H1 (cell line): ENCODE measurements around the gene ARSI. TPM values are rescaled to one million over a fixed set of nuclear protein-coding genes. Genes with fewer than 3 reads are reported as not detected.
A peak's percentile ranks its signal among the peaks of the same experiment; 100 is the strongest.

Source experiments
- ATF2 ChIP-seq: IDR thresholded peaks from 2 replicates; pipeline ENCODE4 v1.6.1; 2012; ENCODE audit warnings: low read length, inconsistent platforms
- BRCA1 ChIP-seq: IDR thresholded peaks from 2 replicates; pipeline ENCODE4 v1.6.1; 2012; ENCODE audit warnings: low read depth, low read length, improper control_type of control experiment
- EZH2 ChIP-seq: fragments of 200-600 bp; sonication (generic); IDR thresholded peaks from 2 replicates; pipeline ENCODE4 v1.7.1; 2012; ENCODE audit warnings: low read depth, mild to moderate bottlenecking, moderate library complexity, low read length, inconsistent platforms; ENCODE audit not compliant: severe bottlenecking
- KDM4A ChIP-seq: IDR thresholded peaks from one replicate; pipeline ENCODE4 v1.7.1; 2012; ENCODE audit warnings: low read depth, mild to moderate bottlenecking, moderate library complexity, low read length, inconsistent platforms; ENCODE audit not compliant: severe bottlenecking
- PHF8 ChIP-seq: fragments of 200-600 bp; sonication (generic); conservative IDR thresholded peaks from 2 replicates; pipeline ENCODE4 v1.7.1; 2012; ENCODE audit warnings: low read depth, mild to moderate bottlenecking, inconsistent platforms, low read length, moderate library complexity
- POLR2AphosphoS5 ChIP-seq: IDR thresholded peaks from 2 replicates; pipeline ENCODE4 v1.6.1; 2011; ENCODE audit warnings: low read depth, low read length
- RNF2 ChIP-seq: fragments of 200-900, 300-1000 bp; sonication (generic); IDR thresholded peaks from 2 replicates; pipeline ENCODE4 v1.7.1; 2016; ENCODE audit warnings: borderline replicate concordance, low read depth, mild to moderate bottlenecking, antibody characterized with exemption, low read length; ENCODE audit not compliant: poor library complexity, severe bottlenecking; ENCODE audit errors: missing control alignments
- SP1 ChIP-seq: IDR thresholded peaks from 2 replicates; pipeline ENCODE4 v1.6.1; 2011; ENCODE audit warnings: low read depth, low read length
- TEAD4 ChIP-seq: IDR thresholded peaks from 2 replicates; pipeline ENCODE4 v1.6.1; 2012; ENCODE audit warnings: low read depth, low read length, inconsistent platforms, mixed read lengths
- polyA plus RNA-seq, 7 experiments: library from polyadenylated mRNA; depleted of rRNA in 3 of 7; stranded (reverse) in 5 of 7; unstranded in 2 of 7; fragments of >200 nt in 5 of 7; fragments of 200-250 nt in 2 of 7; gene quantifications; 1 replicate in 5 of 7; 2 replicates in 1 of 7; 4 replicates in 1 of 7; pipeline versions ENCODE4 v1.2.1 to v1.2.3, GENCODE V29; 2011 to 2013; ENCODE audit warnings: missing spikeins in 2 of 7, mixed read lengths in 2 of 7
- total RNA-seq: library from RNA; stranded (reverse); fragmentation: NEBNext Ultra II Directional; extraction: Animal tissue kit (Norgen Biotek cat#: 25700); gene quantifications from 2 replicates; pipeline ENCODE4 v1.2.1, GENCODE V29; 2021
- TF ChIP-seq, protein P1 (sequence below): IDR thresholded peaks from 2 replicates; pipeline ENCODE4 v1.6.1; 2012; ENCODE audit warnings: inconsistent platforms
- TF ChIP-seq, protein P2 (sequence below): IDR thresholded peaks from 2 replicates; pipeline ENCODE4 v1.6.1; 2012; ENCODE audit warnings: inconsistent platforms

The ARSI gene
- total and polyA plus RNA-seq, 2 of the 8 experiments (the other 6 are each of a cell fraction or from before 2014, with no cell fraction given) = 4.5 to 6.7 TPM

DNA sequence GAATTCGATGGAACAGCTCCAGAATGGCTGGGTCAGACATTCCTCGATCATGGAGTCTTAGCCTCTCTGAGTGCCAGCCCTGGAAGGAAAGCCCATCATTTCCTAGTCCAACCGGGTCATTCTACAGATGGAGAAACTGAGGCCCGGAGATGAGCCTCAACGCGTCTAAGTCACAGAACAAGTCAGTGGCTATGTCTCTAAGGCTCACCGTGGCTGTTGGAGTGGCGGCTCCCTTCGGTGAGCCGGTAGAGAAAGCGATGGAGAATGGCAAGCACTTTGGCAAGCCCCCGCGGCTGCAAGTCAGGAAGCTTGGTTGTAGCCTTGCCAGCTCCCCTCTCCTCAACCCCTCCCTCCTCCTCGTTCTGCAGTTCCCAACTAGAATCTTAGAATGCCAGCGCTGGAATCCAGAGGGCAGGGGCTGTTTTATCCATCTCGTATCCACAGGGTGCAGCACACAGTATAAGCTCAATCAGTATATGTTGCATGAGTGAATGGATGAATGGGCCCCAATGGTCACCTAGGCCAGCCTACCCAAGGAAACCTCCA, 438 bp upstream of the ARSI start (continued):
- no peak for TF ChIP-seq BRCA1
- TF ChIP-seq SP1 = 0 out of 2 replicates have a peak, but pooled peaks have one; percentile 3
- TF ChIP-seq, protein P1, sequence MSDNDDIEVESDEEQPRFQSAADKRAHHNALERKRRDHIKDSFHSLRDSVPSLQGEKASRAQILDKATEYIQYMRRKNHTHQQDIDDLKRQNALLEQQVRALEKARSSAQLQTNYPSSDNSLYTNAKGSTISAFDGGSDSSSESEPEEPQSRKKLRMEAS = no peak
- TF ChIP-seq, protein P2, sequence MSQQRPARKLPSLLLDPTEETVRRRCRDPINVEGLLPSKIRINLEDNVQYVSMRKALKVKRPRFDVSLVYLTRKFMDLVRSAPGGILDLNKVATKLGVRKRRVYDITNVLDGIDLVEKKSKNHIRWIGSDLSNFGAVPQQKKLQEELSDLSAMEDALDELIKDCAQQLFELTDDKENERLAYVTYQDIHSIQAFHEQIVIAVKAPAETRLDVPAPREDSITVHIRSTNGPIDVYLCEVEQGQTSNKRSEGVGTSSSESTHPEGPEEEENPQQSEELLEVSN = no peak
- no peak; the same call in 1 of the 2 replicates for TF ChIP-seq PHF8
- TF ChIP-seq RNF2 = no peak
- TF ChIP-seq KDM4A = no peak
- no peak for TF ChIP-seq ATF2
- no peak for TF ChIP-seq EZH2
- TF ChIP-seq TEAD4 = peak; percentile 81; the same call in 1 of the 2 replicates
- TF ChIP-seq POLR2AphosphoS5 = no peak
